GM18868 (cell line): ENCODE measurements around the gene MLPH.

Experiments
- ATAC-seq: cut with Tn5 transposase; IDR thresholded peaks from one replicate; pipeline ENCODE4 v1.9.1; 2021; ENCODE audit warnings: mild to moderate bottlenecking, moderate library complexity; ENCODE audit not compliant: unreplicated experiment

Gene MLPH

DNA sequence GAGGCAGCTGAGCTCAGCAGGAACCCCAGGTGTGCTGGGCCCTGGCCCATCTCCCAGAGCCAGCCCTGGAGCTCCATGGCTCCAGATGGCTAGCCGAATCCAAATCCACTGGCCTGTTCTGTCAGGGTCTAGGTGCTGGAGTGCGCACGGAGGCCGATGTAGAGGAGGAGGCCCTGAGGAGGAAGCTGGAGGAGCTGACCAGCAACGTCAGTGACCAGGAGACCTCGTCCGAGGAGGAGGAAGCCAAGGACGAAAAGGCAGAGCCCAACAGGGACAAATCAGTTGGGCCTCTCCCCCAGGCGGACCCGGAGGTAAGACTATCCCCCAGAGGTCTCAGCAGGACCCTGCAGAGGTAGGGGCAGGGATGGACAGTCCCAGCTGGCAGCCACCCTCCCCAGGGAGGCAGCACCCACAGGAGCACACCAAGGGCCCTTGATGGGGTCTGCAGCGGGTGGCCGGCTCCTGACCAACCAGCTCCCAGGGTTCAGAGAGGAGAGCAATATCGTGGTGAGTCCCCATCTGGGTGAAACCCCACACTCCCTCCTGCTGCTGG, 53.2 kb downstream of the MLPH start:
- ATAC-seq = no peak

DNA sequence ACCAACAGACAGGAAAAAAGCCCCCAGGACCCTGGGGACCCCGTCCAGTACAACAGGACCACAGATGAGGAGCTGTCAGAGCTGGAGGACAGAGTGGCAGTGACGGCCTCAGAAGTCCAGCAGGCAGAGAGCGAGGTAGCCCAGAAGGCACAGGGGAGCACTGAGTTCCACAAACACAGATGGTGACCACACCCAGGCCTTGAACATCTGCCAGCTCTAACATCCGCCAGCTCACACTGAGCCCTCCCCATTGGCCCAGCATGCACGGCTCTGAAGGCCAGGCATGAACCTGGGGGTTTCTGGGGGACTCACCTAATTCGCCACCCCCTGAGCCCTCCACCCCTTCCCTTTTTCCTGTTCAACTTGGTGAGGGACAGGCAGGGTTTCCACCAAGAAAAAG, 53.8 kb downstream of the MLPH start:
- peak; percentile 62 for ATAC-seq

DNA sequence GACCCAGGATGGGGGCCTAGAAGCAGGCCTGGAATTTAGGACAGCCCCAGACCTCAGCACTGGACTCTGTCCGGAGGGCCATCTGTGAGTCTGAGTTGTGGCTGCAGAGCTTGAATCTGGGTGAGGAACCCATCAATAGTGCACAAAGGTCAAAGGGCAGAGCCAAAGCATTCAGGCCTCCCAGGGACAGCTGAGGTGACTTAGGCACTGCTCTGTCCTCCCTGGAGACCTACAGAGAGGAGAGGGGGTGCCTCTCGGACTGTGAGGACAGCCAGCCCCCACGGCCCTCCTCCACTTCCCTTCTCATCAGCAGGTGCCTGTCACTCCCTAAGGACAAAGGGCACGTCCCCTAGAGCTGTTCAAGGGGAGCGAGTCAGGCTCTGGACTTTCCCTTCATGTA, 54.2 kb downstream of the MLPH start:
- ATAC-seq = no peak

DNA sequence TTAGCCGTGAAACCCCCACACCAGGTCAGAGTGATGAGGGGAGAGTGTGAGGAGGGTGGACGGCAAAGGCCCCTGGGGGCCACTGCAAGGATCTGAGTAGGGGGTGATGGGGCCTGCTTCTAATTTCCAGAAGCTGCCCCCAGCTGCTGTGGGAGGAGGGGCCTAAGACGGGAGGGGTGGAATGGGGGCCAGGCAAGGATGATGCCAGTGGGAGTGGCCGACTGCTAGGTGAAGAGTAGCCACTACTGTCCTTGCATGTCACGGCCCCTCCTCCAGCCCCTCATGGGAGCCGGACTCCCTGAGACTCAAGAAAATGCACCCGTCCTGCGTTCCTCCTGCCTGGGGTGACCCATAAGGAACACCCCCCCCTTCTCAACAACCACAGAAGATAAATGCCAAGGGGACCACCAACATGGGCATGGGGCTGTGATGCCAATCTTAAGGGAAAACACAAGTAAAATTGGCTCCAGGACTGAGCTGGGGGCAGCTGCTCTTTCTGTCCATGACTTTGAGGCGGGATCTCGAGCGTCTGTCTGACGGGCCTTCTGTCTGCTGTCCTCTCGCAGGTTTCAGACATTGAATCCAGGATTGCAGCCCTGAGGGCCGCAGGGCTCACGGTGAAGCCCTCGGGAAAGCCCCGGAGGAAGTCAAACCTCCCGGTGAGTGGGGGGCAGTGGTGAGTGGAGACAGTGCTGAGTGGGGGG, 55.1 kb downstream of the MLPH start:
- ATAC-seq = no peak

DNA sequence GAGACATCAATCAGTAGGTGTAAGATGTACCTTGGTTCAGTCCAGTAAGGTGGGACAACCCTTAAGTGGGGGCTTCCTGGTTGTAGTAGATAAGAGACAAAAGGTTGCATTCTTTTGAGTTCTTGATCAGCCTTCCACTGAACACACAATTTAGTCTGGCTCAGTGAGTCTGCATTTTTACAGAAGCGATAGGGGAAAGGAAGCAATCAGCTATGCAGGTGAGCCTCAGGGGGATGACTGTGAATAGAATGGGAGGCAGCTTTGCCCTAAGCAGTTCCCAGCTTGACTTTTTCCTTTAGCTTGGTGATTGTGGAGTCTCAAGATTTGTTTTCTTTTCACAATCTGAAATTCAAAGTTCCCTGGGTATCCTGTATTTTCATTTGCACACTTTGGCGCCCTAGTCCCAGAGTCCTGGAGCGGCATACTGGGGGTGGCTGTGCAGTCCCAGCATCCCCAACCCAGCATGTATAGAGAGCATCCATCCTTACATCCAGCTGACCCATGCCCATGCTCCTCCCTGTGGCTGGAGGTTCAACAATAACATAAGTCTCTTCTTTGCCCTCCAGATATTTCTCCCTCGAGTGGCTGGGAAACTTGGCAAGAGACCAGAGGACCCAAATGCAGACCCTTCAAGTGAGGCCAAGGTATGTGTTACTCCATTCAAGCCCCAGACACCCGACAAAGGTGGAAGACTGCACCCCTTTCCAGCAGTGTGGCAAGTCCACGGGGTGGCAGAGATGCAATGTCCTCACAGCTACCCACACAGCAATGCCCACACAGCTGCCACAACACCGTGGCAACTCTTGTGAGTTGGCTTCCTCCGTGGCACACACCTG, 59.2 kb downstream of the MLPH start:
- no peak for ATAC-seq

DNA sequence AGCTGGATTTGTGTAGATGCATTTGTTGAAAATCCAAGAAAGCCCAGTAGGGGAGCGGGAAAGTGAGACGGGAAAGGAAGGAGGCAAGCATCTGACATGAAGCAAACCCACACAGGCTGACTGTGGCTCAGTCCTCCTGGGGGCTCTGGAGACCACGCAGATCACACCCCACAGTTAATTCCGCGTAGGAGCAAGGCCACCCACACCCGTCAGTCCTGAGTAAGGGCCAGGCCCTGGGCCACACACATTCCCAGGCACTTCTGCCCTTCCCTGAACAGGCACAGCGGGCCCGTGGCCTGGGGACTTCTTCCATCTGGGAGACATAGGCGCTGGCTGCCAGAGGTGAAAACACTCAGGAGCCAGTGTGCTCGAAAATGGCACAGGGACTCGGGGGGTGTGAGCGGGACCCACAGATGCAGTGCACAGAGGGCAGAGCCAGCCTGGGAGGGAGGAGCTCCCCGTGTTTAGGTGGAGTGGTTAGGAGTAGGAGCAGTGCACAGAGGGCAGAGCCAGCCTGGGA, 59.9 kb downstream of the MLPH start:
- ATAC-seq = no peak

DNA sequence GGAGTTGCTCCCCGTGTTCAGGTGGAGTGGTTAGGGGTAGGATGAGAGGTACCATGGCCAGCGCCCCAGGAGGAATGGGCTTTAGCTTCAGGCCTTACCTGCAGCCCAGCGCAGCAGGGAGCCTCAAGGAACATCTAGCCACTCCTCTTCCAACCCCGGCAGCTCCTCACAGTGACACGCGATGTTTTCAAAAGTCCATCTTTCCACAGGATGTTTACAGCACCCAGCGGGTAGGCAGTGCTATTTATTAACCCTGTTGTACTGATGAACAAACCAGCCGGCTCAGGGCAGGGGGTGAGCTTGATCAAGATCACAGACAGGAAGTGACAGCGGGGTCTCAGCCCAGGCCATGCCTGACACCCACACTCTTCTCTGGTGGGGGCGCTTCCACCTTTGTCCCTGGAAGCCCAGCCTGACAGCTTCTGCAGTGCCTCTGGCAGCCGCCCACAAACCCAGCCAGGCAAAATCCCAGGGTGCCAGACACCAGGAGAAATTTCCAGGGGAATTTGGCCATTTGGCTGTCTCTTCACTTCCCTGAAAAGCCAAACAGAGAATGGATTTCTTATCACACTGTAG, 60.9 kb downstream of the MLPH start:
- ATAC-seq = no peak

DNA sequence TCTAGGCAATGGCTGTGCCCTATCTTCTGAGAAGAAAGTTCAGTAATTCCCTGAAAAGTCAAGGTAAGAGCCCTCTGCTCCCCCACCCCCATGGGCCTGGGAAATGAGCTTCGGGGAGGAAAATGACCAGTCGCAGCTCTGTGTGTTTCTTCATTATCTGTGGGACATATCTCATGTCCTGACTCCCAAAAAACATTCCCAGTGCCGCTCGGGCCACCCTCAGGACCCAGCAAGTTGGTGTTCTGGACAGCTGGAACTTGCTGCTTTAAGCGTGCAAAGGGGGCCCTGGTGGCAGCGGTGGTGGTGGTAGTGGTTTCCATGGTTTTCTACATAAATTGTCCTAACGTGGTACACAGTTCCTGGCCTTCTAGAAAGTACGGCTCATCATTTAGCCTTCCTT, 62.2 kb downstream of the MLPH start:
- ATAC-seq = no peak

DNA sequence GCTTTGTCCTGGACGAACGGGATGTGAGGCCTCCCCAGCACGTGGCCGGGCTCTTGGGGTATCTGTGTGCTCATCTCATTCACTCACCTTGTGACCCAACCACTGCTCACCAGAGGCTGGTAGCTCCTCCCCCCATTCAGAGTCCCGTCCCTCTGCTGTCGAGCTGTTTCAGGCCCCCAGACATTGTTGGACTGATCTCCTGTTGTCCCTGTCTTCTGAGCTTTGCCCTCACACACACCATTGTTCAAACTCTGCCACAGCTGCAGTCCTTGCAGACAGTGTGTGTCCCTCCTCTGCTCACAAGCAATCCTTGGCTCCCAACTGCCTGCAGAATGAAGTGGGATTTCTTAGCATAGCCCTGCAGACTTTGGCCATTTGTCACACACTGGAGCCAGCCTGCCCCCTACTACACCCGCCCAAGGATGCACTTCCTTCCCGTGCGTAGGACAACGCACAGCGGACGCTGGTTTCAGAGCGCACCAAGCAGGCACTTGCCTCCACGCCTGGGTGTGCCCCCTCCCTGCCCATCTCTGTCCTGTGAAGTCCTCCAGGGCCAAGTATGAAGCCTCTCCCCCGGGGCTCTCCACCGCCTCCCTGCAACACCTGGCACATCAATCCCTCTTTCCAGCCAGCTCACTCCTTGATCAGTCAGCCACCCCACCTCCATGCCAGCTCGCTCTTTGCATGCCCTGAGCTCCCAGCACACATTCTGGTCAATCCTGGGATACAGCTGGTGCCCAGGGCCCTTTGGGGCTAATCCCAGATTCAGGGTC, 62.8 kb downstream of the MLPH start:
- ATAC-seq = no peak

DNA sequence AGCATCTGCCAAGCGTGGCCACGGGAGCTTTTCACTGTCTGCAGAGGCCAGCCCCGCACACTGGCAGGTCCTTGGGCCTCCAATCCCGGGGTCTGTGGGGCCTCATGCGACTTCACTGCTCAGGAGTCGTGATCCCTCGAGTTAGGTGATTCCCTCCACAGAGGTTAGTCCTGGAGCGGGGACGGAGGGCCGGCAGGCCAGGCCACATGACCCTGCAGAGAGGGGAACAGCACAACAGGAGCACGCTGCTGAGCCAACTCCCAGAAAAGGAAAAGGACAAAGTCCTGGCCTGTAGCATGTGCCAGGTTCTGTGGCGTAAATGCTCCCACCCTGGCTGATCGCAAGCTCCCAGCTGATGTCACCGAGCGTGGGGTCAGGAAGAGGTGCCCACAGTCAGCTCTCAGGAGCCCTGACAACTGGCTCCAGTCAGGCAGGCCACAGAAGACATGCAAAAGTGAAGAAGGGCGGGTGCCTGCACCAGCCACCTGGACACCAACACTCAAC, 64.1 kb downstream of the MLPH start:
- no peak for ATAC-seq

DNA sequence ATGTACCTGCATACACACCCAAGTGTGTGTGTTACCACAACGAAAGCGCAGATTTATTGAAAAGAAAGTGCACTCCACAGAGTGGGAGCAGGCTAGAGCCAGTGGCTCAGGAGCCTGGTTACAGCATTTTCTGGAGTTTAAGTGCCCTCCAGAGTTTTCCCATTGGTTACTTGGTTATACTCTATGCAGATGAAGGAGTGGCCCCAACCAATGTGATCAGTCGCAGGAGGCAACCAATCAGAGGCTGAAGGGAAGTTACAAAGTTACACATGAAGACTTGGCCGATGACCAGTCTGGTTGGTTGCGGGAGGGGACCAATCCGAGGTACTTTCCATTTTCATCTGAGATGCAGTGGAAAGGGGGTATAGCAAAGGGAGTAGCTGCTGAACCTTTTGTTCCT, 65.9 kb downstream of the MLPH start:
- no peak for ATAC-seq

DNA sequence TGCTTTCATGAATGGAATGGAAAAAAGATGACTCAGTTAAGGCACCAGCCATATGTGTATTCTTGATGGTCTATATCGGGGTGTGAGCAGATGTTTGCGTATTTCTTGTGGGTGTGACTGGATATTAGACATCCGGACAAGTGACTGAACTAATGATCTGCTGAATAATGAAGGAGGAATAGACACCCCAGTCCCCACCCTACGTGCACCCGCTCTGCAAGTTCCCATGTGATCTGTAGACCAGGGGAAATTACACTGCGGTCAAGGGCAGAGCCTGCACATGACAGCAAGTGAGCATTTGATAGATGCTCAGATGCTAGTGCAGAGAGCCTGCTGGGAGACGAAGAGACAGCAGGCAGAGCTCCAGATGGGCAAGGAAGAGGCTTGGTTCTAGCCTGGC, 66.9 kb downstream of the MLPH start:
- no peak for ATAC-seq

DNA sequence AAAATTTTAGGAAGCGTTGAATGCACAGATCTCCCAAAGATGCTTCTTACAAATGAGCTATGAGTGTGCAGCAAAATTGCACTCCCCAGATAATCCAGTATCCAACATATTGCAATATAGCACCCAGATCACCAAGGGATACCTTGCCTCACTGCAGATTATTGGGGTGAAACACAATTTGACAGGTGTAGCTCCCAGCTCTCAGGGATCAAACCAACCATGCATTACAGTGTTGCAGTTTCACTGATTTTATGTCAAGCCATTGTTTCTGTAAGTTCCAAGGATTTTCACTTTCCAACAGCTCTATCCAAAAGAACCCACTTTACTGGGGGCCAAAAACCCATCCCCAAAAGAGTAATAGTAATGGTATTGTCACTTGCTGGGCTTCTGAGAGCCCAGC, 68.5 kb downstream of the MLPH start:
- no peak for ATAC-seq

DNA sequence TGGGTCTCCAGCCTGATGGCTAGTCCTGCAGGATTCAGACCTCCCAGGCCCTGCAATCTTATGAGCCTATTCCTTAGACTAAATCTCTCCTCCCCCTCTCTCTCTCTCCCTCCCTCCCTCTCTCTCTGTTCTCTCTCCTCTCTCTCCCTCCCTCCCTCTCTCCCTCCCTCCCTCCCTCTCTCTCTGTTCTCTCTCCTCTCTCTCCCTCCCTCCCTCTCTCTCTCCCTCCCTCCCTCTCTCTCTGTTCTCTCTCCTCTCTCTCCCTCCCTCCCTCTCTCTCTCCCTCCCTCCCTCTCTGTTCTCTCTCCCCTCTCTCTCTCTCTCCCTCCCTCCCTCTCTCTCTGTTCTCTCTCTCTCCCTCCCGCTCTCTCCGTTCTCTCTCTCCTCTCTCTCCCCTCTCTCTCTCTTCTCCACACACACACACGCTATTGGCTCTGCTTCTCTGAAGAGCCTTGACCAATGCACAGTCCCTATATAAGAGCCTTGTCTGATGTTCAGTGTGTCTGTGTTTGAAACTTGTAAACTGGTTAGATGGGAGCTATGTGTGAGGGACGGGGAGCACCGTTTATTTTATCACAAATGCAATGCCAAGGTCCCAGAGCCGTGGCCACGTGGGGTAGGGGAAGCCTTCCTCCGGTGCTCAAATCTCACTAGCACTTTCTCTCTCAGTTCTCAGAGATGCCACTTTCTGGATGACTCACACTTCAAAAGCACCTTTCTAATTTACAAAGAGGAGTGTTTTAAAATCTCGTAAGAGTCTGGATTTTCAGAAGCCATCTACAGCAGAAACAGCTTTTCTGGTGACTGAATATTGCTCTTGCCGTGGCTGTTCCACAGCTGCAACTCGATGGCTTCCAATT, 70.0 kb downstream of the MLPH start:
- peak; percentile 96 for ATAC-seq

DNA sequence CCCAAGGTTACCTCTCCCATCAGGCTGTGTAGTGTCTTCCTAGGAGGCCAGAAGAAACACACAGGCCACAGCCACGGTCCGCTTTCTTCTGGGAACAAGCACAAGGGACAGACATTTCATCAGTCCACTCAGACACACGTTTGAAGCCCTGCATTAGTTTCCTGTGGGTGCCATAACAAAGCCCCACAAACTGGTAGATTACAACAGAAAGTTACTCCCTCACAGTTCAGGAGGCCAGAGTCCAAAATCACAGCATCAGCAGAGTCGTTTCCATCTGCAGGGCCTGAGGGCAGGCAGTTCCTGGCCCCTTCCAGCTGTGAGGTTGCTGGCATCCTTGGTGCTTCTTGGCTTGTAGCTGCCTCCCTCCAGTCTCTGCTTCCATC, 70.6 kb downstream of the MLPH start:
- ATAC-seq = peak; percentile 23

DNA sequence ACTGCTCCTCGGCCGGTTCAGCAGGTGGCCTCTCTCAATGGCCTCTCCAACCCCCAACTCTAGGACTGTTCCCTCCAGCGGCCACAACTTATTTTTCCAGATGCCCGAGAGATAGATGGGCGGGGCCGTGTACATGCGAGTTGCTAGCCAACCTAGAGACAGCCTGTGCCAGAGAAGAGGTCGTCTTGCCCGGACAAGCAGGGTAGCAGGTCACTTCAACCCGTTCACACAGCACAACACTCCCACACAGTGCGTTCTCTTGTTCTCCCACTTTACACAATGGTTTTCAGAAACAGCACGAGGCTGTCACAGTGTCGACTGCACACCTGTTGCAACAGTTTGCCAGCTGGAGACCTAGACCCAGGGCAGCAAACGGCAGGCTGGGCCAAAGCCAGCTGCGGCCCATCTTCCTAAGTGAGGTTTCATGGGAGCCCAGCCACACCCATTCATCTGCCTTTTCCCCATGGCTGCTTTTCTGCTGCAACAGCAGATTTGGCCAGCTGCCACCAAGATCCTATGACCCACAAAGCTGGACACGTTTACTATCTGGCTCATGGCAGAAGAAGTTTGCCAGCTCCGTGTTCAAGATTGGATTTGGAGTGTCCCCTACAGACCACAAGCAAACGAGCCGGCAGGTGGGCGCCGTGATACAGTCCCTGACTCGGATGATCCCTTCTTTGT, 72.0 kb downstream of the MLPH start:
- no peak for ATAC-seq

DNA sequence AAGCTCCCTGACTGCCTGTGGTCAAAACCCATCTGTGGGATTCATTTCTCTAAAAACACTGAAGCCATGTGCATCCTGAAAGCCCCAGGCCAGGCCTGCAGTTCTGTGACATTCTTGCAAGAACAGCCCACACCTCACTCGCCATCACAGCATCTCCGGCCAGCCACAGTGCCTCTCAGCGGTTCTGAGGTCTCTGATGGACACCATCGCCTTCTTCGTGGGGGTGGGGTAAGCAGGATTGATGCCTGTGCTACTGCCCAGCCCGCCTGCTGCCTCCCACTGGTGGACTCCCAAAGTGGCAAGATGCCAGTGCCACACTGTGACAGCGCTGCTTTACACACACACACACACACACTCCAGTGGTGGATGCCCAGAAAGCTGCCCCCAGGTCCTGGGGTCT, 74.2 kb downstream of the MLPH start:
- ATAC-seq = no peak

DNA sequence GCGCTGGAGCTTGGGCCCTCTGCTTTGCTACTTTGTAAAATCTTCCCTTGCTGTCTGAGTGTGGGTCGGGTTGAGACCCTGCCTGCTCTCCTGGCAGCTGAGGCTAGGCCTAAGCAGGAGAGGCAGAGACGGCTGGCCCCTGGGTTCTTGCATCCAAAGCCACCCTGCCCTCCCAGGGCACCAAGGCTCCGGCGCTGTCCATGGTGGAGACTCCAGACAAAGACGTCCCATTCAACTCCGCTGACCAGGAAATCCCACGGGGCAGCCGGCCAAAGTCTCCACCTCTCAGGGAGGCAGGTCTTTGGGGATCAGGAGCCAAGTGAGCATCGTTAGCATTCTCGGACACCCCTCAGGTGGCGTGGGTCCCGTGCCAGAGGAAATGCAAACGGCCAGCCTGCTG, 76.8 kb downstream of the MLPH start:
- no peak for ATAC-seq

DNA sequence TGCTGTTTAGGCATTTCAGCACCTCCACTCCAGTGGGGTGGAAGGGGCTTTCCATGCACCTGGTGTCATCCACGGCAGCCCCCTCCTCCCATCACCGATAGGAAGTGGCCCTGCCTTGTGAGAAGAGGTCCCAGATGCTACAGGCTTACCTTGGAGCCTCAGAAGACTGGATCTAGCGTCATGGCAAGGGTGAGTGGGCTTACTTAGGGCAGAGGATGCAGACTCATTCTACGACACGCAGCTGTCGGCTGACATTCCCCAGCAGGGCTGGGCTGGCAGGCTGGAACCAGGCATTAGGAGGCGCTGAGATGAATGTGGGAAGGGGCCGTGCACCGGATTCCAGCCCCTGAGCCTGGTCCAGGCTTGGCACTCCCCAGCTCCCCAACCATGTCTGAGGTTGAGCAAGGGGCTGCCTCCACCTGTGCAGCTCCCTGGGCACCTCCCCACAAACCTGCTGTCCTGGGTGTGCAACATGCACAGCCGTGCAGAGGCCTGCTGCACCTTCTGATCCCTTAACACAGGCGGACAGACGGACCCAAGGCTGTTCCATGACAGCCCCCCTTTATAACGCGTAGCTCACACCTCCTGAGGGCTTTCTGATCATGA, 77.6 kb downstream of the MLPH start:
- no peak for ATAC-seq
